ENCODE measurements around the gene PLCB4. TPM values are rescaled to one million over a fixed set of nuclear protein-coding genes. Genes with fewer than 3 reads are reported as not detected.
"Not testable (repeated sequence)": the region's sequence is repeated elsewhere in the genome, so short reads cannot be mapped to it uniquely, and the experiment has no call there.

PLCB4 gene
- total RNA-seq, 1 donor from 2014 or later: 6.6 TPM

GRCh38 chr20:9146649-9147048 is 77.8 kb downstream of the PLCB4 start:
- Histone ChIP-seq H3K4me3 (no peak overlapping the region), H3K36me3 (no peaks in the 10 kb centered on the region), H3K27ac (no peak overlapping the region), H3K27me3 (ENCODE audit: low read depth) (no peaks in the 10 kb centered on the region), H3K9me3 (peaks cover 3% of the 10 kb centered on the region), H3K4me1 (peaks cover 11% of the 10 kb centered on the region)
- intact Hi-C loops (cut with DNase I): no loop called here
- no peak for DNase-seq
- TF ChIP-seq CTCF (IDR thresholded peaks at IDR 0.05): no peak
- no peak for ATAC-seq

GRCh38 chr20:9147547-9148024 is 78.7 kb downstream of the PLCB4 start:
- TF ChIP-seq CTCF (IDR thresholded peaks at IDR 0.05): no peak
- intact Hi-C loops (cut with DNase I): no loop called here
- Histone ChIP-seq H3K4me1 (peaks cover 11% of the 10 kb centered on the region), H3K4me3 (no peak overlapping the region), H3K36me3 (no peaks in the 10 kb centered on the region), H3K9me3 (peaks cover 11% of the 10 kb centered on the region), H3K27me3 (ENCODE audit: low read depth) (no peaks in the 10 kb centered on the region), H3K27ac (no peak overlapping the region)
- ATAC-seq: no peak
- no peak for DNase-seq

GRCh38 chr20:9148291-9148690 is 79.4 kb downstream of the PLCB4 start:
- intact Hi-C loops (cut with DNase I): no loop called here
- H3K4me3 ChIP-seq: no peak overlapping the region
- H3K4me1 ChIP-seq: peaks cover 11% of the 10 kb centered on the region
- peaks cover 11% of the 10 kb centered on the region for H3K9me3 ChIP-seq
- no peak for DNase-seq
- no peaks in the 10 kb centered on the region for H3K27me3 ChIP-seq (ENCODE audit: low read depth)
- no peak overlapping the region for H3K27ac ChIP-seq
- no peak for TF ChIP-seq CTCF (IDR thresholded peaks at IDR 0.05)
- H3K36me3 ChIP-seq: no peaks in the 10 kb centered on the region
- no peak for ATAC-seq

GRCh38 chr20:9149087-9149486 is 80.2 kb downstream of the PLCB4 start:
- Histone ChIP-seq H3K9me3 (peaks cover 11% of the 10 kb centered on the region), H3K27ac (no peak overlapping the region), H3K4me1 (peaks cover 11% of the 10 kb centered on the region), H3K4me3 (no peak overlapping the region), H3K36me3 (no peaks in the 10 kb centered on the region), H3K27me3 (ENCODE audit: low read depth) (no peaks in the 10 kb centered on the region)
- TF ChIP-seq CTCF (IDR thresholded peaks at IDR 0.05): no peak
- ATAC-seq (no peak), DNase-seq (no peak)
- intact Hi-C loops (cut with DNase I): no loop called here

GRCh38 chr20:9149796-9150195 is 80.9 kb downstream of the PLCB4 start:
- Histone ChIP-seq H3K36me3 (no peaks in the 10 kb centered on the region), H3K27ac (no peak overlapping the region), H3K4me1 (peaks cover 10% of the 10 kb centered on the region), H3K4me3 (no peak overlapping the region), H3K9me3 (peaks cover 11% of the 10 kb centered on the region), H3K27me3 (ENCODE audit: low read depth) (no peaks in the 10 kb centered on the region)
- intact Hi-C loops (cut with DNase I): no loop called here
- TF ChIP-seq CTCF (IDR thresholded peaks at IDR 0.05): no peak
- DNase-seq (no peak), ATAC-seq (no peak)

GRCh38 chr20:9150679-9151078 is 81.8 kb downstream of the PLCB4 start:
- H3K27ac ChIP-seq: no peak overlapping the region
- ATAC-seq (no peak), DNase-seq (no peak)
- no peak for TF ChIP-seq CTCF (IDR thresholded peaks at IDR 0.05)
- peaks cover 11% of the 10 kb centered on the region for H3K9me3 ChIP-seq
- no peaks in the 10 kb centered on the region for H3K27me3 ChIP-seq (ENCODE audit: low read depth)
- no peaks in the 10 kb centered on the region for H3K36me3 ChIP-seq
- H3K4me1 ChIP-seq: peaks cover under 1% of the 10 kb centered on the region
- H3K4me3 ChIP-seq: no peak overlapping the region
- intact Hi-C loops (cut with DNase I): no loop called here

- peaks cover 11% of the 10 kb centered on the region for H3K9me3 ChIP-seq
- DNase-seq; H3K27ac ChIP-seq; H3K27me3 ChIP-seq (ENCODE audit: low read depth); H3K4me1 ChIP-seq; ATAC-seq; H3K4me3 ChIP-seq; intact Hi-C loops (cut with DNase I); H3K36me3 ChIP-seq: not testable (repeated sequence)
These were observed 83.3 kb downstream of the PLCB4 start for GRCh38 chr20:9152139-9152538.

Measured in lower lobe of right lung (tissue), 2 donors.